Brain microvascular endothelial cell (primary cell): Measurements from ENCODE around the gene MRPS15.
"Not testable (repeated sequence)": the region's sequence is repeated elsewhere in the genome, so short reads cannot be mapped to it uniquely, and the experiment has no call there.

Experiments used
- DNase-seq: peaks from one replicate; pipeline ENCODE4 v3.0.0-alpha.2; 2020
- H3K27ac ChIP-seq: fragments of 250-450 bp; sonication (Bioruptor Pico); 2 replicates; pipeline ENCODE4 v1.5.1; 2020; ENCODE audit warnings: mild to moderate bottlenecking, moderate library complexity
- H3K27me3 ChIP-seq: fragments of 250-450 bp; sonication (Bioruptor Pico); replicated peaks from 2 replicates; pipeline ENCODE4 v1.5.1; 2020; ENCODE audit warnings: mild to moderate bottlenecking
- H3K36me3 ChIP-seq: fragments of 250-450 bp; sonication (Bioruptor Pico); replicated peaks from 2 replicates; pipeline ENCODE4 v1.5.1; 2020; ENCODE audit warnings: mild to moderate bottlenecking
- H3K4me3 ChIP-seq: 2 replicates; pipeline ENCODE4 v1.5.1; 2011; ENCODE audit warnings: low read depth, mild to moderate bottlenecking, control low read depth, low read length, moderate library complexity
- in situ Hi-C: cut with HindIII; loops from 2 replicates; pipeline ENCODE4 v1.10.0; 2017; ENCODE audit warnings: low sequenced_read_pairs, low pct_ligation_motif_present
- TF ChIP-seq, protein P1 (sequence below): IDR thresholded peaks from 2 replicates; pipeline ENCODE4 v1.5.1; 2011; ENCODE audit warnings: low read depth, mild to moderate bottlenecking, moderate library complexity, low read length, control low read depth, inconsistent platforms; ENCODE audit errors: missing control alignments

The MRPS15 gene

DNA sequence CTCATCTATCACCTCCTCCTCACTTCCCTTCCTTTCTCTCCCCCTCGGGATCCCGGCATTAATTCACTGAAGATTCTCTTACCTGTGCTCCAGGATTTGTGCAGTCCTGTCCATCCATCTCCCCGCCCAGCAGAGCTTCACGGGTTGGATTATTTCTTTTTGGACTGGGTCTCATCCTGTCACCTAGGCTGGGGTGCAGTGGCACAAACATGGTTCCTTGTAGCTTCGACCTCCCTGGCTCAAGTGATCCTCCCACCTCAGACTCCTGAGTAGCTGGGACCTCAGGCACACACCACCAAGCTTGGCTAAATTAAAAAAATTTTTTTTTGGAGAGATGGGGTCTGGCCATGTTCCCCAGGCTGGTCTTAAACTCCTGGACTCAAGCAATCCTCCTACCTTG lies 30.8 kb upstream of the MRPS15 start:
- no peak overlapping the region for H3K4me3 ChIP-seq
- in situ Hi-C loops = no loop called here
- DNase-seq = no peak
- no peaks in the 10 kb centered on the region for H3K27me3 ChIP-seq
- H3K36me3 ChIP-seq = no peaks in the 10 kb centered on the region
- no peak overlapping the region for H3K27ac ChIP-seq
- TF ChIP-seq, protein P1, sequence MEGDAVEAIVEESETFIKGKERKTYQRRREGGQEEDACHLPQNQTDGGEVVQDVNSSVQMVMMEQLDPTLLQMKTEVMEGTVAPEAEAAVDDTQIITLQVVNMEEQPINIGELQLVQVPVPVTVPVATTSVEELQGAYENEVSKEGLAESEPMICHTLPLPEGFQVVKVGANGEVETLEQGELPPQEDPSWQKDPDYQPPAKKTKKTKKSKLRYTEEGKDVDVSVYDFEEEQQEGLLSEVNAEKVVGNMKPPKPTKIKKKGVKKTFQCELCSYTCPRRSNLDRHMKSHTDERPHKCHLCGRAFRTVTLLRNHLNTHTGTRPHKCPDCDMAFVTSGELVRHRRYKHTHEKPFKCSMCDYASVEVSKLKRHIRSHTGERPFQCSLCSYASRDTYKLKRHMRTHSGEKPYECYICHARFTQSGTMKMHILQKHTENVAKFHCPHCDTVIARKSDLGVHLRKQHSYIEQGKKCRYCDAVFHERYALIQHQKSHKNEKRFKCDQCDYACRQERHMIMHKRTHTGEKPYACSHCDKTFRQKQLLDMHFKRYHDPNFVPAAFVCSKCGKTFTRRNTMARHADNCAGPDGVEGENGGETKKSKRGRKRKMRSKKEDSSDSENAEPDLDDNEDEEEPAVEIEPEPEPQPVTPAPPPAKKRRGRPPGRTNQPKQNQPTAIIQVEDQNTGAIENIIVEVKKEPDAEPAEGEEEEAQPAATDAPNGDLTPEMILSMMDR = no peak

DNA sequence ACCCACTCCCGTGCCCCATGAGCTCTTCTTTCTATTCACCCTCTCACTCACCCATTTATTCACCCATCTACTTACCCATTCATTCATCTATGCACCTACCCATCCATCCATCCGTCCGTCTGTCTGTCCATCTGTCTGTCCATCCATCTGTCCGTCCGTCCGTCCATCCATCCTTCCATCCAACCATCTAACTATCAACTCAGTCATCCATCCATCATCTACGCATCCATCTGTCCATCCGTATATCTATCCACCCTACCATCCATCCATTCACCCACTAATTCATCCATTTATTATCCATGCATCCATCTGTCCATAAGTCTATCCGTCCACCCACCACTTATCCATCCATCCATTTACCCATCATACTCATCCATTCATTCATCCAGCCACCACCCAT lies 29.3 kb upstream of the MRPS15 start:
- H3K27me3 ChIP-seq = no peaks in the 10 kb centered on the region
- H3K4me3 ChIP-seq = no peak overlapping the region
- no peak overlapping the region for H3K27ac ChIP-seq
- H3K36me3 ChIP-seq = no peaks in the 10 kb centered on the region
- in situ Hi-C loops = no loop called here
- DNase-seq = no peak
- TF ChIP-seq, protein P1 = no peak

DNA sequence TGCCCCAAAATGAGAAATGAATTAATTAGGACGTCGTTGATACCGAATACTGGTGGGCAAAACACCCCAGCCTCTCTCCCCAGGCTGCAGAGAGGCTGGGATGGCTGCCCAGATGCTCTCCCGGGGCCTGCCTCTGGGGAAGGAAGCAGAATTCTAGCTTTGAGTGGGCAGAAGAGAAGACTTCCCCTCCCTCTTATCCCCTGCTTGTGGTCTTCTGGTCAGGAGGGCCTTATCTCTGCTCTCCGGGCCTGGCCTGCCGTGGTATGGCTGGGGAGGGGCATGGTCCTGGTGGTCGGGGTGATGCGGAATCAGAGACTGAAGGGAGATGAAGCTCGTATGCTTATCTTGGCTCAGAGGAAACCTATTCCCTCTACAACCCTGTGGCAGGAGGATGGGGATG lies 28.3 kb upstream of the MRPS15 start:
- DNase-seq = no peak
- Histone ChIP-seq H3K27me3 (no peaks in the 10 kb centered on the region), H3K4me3 (no peak overlapping the region), H3K36me3 (no peaks in the 10 kb centered on the region), H3K27ac (no peak overlapping the region)
- TF ChIP-seq, protein P1 = no peak
- in situ Hi-C loops = no loop called here

DNA sequence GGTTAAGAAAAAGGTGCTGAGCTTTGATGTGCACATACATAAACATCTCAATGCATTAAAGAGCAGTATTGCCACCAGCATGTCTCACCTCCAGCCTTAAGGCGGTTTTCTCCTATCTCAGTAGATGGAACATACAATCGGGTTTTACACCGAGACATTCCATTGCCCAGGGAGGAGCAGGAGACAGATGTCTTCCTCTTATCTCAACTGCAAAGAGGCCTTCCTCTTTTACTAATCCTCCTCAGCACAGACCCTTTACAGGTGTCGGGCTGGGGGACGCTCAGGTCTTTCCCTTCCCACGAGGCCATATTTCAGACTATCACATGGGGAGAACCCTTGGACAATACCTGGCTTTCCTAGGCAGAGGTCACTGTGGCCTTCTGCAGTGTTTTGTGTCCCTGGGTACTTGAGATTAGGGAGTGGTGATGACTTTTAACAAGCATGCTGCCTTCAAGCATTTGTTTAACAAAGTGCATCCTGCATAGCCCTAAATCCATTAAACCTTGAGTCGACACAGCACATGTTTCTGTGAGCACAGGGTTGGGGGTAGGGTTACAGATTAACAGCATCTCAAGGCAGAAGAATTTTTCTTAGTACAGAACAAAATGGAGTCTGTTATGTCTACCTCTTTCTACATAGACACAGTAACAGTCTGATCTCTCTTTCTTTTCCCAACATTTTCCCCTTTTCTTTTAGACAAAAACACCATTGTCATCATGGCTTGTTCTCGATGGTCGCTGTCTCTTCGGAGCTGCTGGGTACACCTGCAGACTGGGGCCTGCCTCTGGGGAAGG lies 25.3 kb upstream of the MRPS15 start:
- H3K27me3 ChIP-seq, H3K36me3 ChIP-seq, H3K4me3 ChIP-seq, H3K27ac ChIP-seq, in situ Hi-C loops, DNase-seq: not testable (repeated sequence)

DNA sequence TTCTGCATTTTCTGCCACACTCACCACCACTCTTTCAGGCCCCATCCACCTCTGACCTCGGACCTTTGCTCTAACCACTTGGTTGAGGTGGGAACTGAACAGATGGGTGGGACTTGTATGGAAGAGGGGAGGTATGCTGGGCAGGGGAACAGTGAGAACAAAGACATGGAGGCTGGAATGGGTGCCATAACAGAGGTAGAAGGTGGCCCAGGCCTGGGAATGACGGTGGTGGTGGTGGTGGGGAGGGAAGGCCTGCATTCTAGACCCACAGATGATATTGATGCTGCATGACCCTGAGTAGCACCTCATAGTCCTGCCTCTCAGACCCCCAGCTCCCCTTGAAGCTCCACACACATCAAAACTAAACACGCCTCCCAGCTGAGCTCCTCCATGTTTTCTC lies 23.7 kb upstream of the MRPS15 start:
- no peaks in the 10 kb centered on the region for H3K27me3 ChIP-seq
- H3K27ac ChIP-seq = no peak overlapping the region
- in situ Hi-C loops = no loop called here
- H3K36me3 ChIP-seq = no peaks in the 10 kb centered on the region
- H3K4me3 ChIP-seq = no peak overlapping the region
- DNase-seq = no peak
- TF ChIP-seq, protein P1 = no peak

DNA sequence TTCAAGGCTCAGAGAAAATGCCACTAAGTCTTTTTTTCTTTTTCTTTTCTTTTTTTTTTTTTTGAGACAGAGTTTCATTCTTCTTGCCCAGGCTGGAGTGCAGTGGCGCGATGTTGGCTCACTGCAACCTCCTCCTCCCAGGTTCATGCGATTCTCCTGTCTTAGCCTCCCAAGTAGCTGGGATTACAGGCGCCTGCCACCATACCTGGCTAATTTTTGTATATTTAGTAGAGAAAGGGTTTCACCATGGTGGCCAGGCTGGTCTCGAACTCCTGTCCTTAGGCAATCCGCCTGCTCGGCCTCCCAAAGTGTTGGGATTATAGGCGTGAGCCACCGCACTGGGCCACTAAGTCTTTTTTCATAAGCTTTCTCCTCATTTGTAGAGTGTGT lies 23.1 kb upstream of the MRPS15 start:
- H3K4me3 ChIP-seq, H3K36me3 ChIP-seq, in situ Hi-C loops, H3K27ac ChIP-seq, H3K27me3 ChIP-seq, DNase-seq: not testable (repeated sequence)
